GM19025 (cell line): ENCODE results near the gene APBA2.

Source experiments
- ATAC-seq: cut with Tn5 transposase; IDR thresholded peaks from one replicate; pipeline ENCODE4 v1.9.1; 2021; ENCODE audit warnings: mild to moderate bottlenecking, low read depth, moderate library complexity; ENCODE audit not compliant: unreplicated experiment

The APBA2 gene

GRCh38 chr15:29051422-29051821 lies 165.6 kb downstream of the APBA2 start:
- ATAC-seq: no peak

- ATAC-seq: no peak
These were observed 167.2 kb downstream of the APBA2 start for GRCh38 chr15:29053006-29053405.

DNA sequence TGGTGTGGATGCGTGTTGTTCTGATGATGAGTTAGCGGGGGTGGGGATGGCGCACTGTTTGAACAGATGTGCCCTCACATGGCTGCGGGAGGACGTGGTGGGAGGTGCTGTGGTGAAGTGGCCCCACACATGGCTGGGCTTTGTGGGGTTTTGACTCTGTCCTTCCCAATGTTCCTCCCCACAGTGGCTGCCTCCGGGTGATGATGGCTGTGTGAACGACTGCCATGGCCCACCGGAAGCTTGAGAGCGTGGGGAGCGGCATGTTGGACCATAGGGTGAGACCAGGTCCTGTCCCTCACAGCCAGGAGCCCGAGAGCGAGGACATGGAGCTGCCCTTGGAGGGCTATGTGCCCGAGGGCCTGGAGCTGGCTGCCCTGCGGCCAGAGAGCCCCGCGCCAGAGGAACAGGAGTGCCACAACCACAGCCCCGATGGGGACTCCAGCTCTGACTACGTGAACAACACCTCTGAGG lies 167.9 kb downstream of the APBA2 start:
- ATAC-seq: no peak

DNA sequence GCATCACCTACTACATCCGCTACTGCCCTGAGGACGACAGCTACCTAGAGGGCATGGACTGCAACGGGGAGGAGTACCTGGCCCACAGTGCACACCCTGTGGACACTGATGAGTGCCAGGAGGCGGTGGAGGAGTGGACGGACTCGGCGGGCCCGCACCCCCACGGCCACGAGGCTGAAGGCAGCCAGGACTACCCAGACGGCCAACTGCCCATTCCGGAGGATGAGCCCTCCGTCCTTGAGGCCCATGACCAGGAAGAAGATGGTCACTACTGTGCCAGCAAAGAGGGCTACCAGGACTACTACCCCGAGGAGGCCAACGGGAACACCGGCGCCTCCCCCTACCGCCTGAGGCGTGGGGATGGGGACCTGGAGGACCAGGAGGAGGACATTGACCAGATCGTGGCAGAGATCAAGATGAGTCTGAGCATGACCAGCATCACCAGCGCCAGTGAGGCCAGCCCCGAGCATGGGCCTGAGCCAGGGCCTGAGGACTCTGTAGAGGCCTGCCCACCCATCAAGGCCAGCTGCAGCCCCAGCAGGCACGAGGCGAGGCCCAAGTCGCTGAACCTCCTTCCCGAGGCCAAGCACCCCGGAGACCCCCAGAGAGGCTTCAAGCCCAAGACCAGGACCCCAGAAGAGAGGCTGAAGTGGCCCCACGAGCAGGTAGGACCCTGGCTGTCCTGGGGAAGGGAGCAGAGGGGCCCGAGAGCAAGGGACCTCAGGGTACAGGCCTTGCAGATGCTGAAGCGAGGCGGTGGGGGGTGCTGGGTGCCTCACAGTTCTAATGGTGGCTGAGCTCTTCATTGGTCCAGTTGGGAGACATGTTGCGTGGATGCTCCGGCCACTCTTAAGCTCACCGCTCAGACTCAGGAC lies 168.6 kb downstream of the APBA2 start:
- no peak for ATAC-seq

- ATAC-seq: no peak
These were observed 170.1 kb downstream of the APBA2 start for GRCh38 chr15:29055876-29056275.

DNA sequence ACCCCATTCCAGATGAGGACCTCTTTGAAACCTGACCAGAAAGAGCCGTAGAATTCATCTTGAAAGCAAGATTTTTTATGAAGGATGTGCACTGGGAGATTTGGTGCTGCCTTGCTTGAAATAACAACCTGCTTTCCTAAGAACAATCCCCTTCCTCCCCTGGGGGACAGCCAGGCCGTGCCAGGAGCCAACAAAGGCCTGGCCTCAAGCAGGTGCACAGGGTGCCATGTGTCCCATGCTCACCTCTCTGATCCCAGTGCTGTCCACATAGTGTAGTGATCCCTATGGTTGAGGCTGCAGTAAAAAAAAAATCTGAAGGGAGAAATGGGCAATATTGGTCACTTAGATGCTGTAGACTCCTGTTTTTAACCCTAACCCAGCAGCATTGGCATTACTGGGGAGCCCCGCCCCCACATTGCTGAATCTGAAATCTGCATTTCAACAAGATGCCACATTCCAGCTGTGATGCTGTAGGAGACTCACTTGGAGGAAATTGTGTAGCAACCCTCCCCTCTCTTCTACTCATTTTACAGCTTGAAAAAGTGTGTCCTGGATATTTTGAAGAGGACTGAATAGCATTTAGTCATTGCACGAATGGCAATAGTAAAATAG lies 171.2 kb downstream of the APBA2 start:
- no peak for ATAC-seq

DNA sequence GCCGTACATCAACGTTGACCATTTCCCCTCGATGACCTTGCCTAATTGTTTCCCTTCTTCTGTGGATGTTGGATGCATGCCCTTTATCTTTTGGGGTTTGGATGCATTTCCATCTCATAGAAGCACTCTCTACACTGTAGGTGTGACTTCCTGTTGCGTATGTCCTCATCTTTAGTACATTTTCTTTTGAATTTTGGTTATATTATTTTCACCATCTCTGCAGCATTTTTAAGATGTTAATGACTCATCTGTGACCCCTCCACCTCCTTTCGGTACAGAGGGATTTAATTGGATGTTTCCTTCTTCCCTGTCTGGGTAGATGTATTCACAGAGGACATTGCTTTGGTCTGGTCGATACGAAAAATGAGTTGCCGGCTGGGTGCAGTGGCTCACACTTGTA lies 172.1 kb downstream of the APBA2 start:
- no peak for ATAC-seq

DNA sequence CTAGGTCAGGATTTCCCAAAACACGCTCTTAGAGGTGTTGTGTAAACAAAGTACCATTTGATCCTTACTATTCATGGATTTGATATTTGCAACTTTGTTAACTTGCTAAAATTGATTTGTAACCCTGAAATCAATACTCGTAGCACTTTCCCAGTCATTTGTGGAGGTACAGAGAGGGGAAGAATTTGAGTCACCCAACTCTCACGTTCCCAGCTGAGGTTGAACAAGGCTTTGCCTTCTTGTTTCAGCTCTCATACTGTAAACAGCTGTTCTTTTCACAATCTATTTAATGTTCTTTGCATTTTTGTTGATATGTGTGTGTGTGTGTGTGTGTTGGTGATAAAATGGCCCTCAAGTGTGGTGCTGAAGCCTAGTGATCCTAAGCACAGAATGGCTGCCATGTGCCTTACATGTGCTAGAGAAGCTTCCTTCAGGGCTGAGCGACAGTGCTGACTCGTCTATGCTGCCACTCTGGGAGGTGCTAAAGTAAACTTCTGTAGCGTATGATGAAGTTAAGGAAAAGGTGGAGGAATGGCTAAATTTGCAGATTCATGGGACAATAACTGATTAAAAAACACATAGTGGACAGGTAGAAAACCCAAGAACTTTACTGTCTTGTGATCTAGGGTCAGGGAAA lies 173.2 kb downstream of the APBA2 start:
- no peak for ATAC-seq

- no peak for ATAC-seq
These were observed 174.3 kb downstream of the APBA2 start for GRCh38 chr15:29059871-29060640.

DNA sequence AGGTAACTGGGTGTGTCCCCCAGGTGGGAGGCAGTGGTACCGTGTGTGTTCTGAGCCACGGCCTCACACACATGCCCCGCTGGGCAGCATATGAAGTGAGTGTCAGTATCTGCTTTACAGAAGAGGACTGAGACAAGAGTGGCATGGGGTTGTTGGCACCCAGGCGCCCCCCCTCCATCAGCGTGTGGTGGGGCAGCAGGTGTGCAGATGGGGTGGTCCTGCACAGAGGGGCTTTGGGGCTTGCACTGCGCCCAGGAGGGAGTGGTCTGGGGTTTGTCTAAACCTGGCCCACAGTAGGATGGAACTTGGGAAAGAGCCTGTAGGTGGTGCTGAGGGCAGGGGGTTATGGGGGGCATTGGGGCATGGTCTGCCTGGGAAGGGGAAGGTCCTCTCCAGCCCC lies 176.0 kb downstream of the APBA2 start:
- ATAC-seq: no peak

DNA sequence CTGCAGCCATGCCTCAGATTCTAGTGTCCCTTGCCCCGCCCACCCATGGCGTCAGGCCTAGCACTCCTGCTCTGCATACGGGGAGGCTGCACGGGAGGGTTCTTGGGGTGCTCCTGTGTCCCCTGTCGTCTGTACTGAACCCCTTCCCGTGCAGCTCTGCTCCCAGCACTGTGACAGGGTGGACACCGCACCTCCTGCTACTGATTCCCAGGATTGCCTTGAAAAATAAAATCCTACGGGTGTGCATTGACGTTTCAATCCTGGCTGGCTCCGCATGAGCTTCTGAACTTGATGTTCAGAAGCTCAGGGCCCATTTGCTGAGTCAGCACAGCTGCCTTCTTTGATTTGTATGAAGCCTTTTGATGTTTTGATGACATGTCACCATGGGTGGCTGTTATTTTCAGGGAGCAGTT lies 176.4 kb downstream of the APBA2 start:
- ATAC-seq: no peak

GRCh38 chr15:29062626-29063025 lies 176.9 kb downstream of the APBA2 start:
- ATAC-seq: no peak

DNA sequence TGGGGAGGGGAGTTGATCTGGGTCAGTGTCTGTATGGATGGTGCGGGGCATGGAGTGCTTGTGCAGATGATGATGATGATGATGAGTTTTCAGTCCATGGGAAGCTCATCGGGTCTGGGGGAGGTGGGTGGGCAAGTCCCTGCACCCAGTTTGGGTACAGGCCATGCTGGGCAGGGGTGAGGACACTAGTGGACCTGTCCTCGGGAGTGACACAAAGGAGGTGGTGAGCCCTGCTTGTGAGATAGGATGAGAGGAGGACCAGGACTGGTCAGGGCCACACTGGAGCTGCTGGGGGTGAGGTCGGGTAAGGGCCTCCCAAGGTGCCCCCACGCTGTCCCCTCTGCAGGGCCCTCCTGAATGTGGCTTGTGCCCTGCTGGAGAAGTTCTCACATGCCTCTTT lies 177.9 kb downstream of the APBA2 start:
- no peak for ATAC-seq

- ATAC-seq: no peak
These were observed 178.5 kb downstream of the APBA2 start for GRCh38 chr15:29064290-29064689.

GRCh38 chr15:29064731-29065130 lies 179.0 kb downstream of the APBA2 start:
- ATAC-seq: no peak

DNA sequence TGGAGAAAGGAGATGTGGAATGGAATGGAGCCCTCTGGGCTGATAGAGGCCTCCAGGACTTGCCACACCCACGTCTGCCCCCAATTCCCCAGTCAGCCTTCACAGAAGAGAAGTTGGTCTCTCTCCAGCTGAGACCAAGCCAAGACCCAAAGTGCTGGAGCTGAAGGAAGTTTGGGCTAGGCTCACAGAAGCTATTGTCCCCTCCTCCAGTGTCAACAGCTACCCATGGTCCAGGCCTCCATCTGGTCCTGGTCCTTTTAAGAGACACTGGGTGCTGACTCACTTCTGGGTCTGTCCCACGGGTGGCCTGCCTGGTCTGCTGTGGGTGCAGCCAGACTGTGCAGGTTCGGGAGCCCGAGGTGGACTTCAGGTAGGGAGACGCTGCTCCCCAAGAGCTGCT lies 179.8 kb downstream of the APBA2 start:
- ATAC-seq: no peak

- no peak for ATAC-seq
These were observed 180.5 kb downstream of the APBA2 start for GRCh38 chr15:29066310-29066709.

DNA sequence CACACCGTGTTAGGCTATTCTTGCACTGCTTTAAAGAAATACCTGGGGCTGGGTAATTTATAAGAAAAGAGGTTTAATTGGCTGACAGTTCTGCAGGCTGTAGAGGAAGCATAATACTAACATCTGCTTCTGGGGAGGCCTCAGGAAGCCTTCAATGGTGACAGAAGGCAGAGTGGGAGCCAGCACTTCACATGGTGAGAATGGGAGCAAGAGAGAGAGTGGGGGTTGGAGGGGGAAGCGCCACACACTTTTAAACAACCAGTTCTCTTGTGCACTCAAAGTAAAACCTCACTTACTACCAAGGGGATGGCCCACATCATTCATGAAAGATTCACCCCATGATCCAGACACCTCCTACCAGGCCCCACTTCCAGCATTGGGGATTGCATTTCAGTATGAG lies 181.1 kb downstream of the APBA2 start:
- no peak for ATAC-seq

GRCh38 chr15:29067949-29068348 lies 182.2 kb downstream of the APBA2 start:
- no peak for ATAC-seq

DNA sequence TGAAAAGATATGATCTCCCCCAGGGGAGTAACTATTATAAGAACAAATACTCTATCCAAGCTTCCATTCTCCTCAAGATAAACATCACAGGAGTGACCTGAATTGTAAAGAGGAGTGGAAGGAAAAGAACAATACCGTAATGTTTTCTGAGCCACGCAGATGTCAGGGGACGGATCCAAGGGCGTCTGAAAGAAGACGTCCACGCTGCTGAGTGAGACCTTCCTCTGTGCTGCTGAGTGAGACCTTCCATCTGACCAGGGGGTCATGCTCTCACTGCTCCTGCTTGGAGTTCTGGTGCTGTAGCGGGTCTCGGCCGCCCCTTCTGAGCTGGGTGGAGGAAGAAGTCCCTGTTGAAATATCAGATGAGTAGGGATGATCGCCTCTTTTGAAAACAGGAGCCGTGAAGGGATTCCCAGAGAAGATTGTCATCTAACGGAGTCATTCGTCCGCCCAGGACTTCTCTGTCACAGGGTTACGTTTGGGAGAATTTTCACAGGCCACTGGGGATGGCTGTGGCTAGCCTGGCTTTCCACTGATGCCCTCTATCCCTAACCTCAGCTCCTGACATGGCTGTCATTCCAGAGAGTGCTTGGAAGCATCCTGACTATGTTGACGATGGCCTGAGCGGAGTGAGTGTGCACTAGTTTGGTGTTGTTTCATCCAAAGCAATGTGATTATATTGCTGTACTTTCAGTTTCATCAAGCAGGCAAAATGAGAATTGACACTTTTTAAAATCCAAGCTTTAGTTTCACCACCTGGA lies 184.9 kb downstream of the APBA2 start:
- no peak for ATAC-seq
